ENCODE results near the gene MRPL1.

Gene MRPL1

GRCh38 chr4:77862478-77863216 is at the start of gene MRPL1:
Gene MRPL1, plus strand, starts transcription at chr4:77862830. Its CDS starts 19 bp downstream, at chr4:77862849.
- DNase-seq: peak; percentile 81

GRCh38 chr4:77815636-77816035 is 47.0 kb upstream of the MRPL1 start:
- DNase-seq: no peak

- no peak for DNase-seq
Measured at GRCh38 chr4:77816546-77816945, 46.1 kb upstream of the MRPL1 start.

GRCh38 chr4:77817304-77818072 is 45.1 kb upstream of the MRPL1 start:
- DNase-seq: no peak

GRCh38 chr4:77818073-77818601 is 44.5 kb upstream of the MRPL1 start:
- DNase-seq: no peak

GRCh38 chr4:77818602-77819403 is 43.8 kb upstream of the MRPL1 start, which contains the start of gene CNOT6L:
Gene CNOT6L, minus strand, starts transcription at chr4:77819368. Its CDS starts 60 bp downstream, at chr4:77819308.
- DNase-seq: no peak

GRCh38 chr4:77819404-77819842 is 43.2 kb upstream of the MRPL1 start:
- no peak for DNase-seq

GRCh38 chr4:77819843-77820648 is 42.6 kb upstream of the MRPL1 start:
- peak; percentile 62 for DNase-seq

- no peak for DNase-seq
Measured at GRCh38 chr4:77820649-77821561, 41.7 kb upstream of the MRPL1 start.

GRCh38 chr4:77821775-77822174 is 40.9 kb upstream of the MRPL1 start:
- DNase-seq: no peak

- no peak for DNase-seq
Measured at GRCh38 chr4:77826275-77826674, 36.4 kb upstream of the MRPL1 start.

- DNase-seq: no peak
Measured at GRCh38 chr4:77827343-77827742, 35.3 kb upstream of the MRPL1 start.

- DNase-seq: peak; percentile 70
Measured at GRCh38 chr4:77833126-77833724, 29.4 kb upstream of the MRPL1 start.

GRCh38 chr4:77834403-77834802 is 28.2 kb upstream of the MRPL1 start:
- DNase-seq: no peak

GRCh38 chr4:77843628-77844027 is 19.0 kb upstream of the MRPL1 start:
- DNase-seq: no peak

- DNase-seq: no peak
Measured at GRCh38 chr4:77844363-77844762, 18.3 kb upstream of the MRPL1 start.

GRCh38 chr4:77845400-77845799 is 17.2 kb upstream of the MRPL1 start:
- no peak for DNase-seq

- no peak for DNase-seq
Measured at GRCh38 chr4:77845929-77846328, 16.7 kb upstream of the MRPL1 start.

GRCh38 chr4:77848508-77848907 is 14.1 kb upstream of the MRPL1 start:
- DNase-seq: no peak

- DNase-seq: peak; percentile 35
Measured at GRCh38 chr4:77849278-77849965, 13.2 kb upstream of the MRPL1 start.

Data from NCI-H1436 treated with DMSO at 0.1 percent for 48 hours (cell line).